GM19372 (cell line): ENCODE measurements around the gene MAN2B2.

Experiments
- ATAC-seq: cut with Tn5 transposase; IDR thresholded peaks from one replicate; pipeline ENCODE4 v1.9.1; 2021; ENCODE audit warnings: mild to moderate bottlenecking, low read depth, moderate library complexity; ENCODE audit not compliant: unreplicated experiment

MAN2B2 gene

DNA sequence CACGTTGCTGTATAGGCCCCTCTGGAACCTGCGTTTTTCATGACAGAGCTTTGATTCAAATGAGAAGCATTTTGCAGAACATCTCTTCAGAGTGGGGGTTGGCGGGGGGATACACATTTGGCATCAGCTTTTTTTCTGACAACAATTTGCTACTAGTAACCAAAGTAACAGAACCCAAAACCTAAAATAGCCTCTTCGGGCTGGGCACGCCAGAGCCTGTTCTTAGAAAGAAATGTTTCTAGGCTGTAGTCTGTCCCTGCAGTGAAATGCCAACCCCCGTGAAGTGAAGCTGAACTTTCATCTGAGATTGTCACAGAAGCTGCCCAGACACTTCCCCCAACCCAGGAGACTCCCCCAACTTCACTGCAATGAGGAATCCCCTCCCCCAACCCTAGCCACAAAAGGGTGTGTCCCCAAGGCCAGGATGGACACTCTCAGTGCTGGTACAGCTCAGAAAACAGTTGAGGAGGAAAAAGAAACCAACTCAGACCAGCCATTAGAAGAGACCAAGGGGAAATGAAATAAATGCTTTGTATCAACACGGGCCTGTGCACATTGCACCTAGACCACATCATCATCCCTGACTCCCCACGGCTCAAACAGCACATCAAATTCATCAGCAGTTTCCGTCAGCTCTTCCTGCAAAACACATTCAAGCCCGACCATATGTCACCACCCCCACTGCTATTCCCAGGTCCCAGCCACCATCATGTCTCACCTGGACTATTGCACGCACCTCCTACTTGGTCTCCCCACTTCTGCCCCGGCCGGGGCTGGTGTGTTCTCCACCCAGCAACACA is 8.4 kb upstream of the MAN2B2 start:
- ATAC-seq: no peak

DNA sequence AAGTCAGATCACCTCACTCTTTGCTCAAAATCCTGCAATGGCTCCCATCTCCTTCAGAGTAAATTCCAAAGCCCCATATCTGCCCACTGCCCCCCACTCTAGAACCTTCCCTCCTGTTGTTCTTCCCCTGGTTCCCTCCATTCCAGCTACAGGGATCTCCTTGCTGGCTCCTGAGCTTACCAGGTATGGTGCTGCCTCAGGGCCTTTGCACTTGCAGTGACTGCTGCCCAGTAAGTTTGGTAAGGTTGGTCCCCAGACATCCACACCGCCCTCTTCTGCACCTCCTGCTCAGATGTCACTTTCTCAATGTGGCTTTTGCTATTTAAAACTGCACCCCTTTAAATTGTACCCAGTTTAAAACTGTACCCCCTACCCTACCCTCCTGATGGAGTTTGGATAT is 7.8 kb upstream of the MAN2B2 start:
- ATAC-seq: no peak

DNA sequence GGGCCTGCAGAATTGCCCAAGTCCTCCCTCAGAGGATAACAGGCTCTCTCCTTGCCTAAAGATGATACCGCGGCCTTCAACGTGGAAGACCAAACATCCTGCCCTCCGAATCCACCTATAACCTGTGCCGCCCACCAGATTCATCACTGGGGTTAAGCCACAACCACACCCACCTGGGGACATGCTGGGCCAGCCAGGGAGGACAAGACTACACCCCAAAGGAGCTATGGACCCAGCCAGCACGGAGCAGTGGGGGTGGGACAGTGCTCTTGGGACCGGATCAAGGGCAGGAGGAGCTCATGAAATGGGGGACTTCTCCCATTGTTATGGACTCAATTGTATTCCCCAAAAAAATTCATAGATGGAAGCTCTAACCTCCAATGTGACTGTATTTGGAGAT is 6.8 kb upstream of the MAN2B2 start:
- ATAC-seq: no peak

DNA sequence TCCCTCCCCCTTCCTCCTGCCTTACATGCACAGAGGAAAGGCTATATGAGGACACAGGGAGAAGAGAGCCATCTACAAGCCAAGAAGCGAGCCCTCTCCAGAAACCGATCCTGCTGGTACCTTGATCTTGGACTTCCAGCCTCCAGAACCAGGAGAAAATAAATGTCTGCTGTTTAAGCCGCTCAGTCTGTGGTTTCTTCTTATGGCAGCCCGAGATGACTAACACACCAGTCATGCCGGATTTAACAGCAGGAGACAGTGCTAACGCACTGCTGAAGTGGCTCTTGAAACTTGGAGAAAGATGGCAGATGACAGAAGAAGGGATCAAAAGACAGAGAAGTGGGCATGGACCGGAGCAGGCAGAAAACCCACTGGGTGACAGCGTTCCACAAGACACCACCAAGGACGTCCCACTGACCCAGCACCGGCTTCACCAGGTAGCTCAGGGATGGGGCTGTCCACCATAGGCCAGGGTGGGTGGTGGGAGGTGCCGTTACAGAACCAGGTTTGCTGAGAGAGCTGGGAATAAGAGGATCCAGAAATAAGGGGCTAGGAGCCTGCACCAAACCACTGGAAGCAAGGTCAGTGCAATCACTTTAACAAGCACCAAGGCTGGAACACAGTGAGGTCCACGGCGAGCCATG is 6.2 kb upstream of the MAN2B2 start:
- no peak for ATAC-seq

DNA sequence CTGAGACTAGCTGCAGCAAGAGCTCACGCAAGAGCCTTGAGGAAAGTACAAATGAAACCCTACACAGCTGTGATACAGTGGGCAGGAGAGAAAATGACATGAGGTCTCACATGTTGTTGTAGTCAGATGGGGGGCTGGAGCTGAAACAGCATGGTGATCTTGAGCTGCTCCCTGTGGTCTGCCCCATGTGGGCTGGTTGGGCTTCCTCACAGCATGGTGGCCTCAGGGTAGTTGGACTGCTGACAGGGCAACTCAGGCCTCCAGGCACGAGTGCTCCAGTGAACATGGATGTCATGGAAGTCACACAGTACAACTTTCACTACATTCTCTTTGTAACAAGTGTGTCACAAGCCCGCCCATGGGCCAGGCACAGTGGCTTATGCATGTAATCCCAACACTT is 3.4 kb upstream of the MAN2B2 start:
- ATAC-seq: no peak

DNA sequence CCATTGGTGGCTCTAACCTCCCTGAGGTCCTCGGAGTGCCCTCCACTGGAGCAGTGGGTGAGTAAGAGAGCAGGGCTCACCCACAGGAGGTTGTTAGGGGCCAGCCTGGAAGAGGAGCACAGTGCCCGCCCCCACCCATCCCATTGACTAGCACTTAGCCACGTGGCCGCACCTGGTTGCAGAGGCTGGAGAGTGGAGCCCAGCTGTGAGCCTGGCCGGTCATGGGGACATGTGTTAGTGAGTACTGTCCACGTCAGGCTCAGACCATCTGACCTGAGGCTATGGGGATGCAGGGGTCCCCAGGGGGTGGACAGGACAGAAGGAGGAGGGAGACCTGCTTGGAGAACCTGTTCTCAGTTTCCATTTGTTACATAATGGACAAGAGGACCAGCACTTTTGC is 1.4 kb upstream of the MAN2B2 start:
- no peak for ATAC-seq

DNA sequence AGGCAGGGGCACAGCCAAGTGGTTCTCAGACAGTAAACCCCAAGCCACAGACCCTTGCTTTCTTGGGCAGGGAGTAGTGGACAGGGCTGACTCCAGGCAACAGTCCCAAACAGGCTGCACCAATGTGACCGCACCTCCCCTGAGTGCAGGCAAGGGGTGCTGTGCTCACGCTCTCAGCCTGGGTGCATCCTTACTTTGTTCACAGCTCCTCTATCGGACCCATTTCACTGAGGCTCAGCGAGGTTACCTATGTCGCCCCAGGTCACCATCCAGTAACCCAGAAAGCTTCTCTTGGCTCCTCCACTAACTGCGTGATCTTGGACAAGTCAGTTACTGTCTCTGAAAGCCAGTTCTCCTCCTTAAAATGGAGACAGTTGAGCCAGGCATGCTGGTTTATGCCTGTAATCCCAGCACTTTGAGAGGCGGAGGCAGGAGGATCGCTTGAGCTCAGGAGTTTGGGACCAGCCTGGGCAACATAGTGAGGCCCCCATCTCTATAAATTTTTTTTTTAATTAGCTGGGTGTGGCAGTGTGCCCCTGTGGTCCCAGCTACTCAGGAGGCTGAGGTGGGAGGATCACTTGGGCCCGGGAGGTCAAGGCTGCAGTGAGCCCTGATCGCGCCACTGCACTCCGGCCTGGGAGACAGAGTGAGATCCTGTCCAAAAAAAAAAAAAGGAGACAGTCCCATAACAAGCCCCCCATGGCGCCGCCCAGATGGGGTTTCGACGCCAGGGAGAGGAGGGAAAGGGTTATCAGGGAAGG is 823 bp upstream of the MAN2B2 start:
- ATAC-seq: no peak

DNA sequence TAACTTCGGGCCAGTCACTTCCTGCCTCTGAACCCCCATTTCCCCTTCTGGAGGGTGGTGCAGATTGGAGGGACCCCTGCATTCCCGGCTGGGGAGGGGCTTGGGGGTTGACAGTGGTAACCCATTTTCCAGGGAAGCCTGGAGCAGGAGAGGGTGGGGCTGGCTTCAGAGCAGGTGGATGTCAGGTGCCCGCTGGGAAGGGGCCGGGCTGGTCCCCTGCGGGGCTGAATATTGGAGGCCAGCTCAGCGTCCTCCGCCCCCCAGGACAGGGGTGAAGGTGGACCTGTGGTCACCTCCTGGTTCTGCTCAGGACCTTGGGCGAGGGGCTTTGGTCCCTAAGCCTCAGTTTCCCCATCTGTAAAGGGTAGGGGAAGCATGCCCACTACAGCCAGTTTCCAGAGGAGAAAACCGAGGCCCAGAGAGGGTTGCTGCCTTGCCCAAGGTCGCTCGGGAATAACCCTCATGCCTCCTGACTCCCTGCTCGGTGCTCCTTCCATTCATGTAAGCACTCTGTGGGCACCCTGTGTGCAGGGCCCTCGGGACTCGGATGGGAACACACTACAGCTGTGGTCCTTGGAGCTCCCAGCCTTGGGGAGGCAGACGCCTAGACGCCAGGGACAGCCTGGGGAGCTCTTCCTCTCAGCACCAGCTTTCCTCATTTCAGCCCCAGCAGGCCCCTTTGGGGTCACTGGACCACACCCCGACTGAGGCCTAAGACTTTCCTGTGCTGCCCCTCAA is 683 bp downstream of the MAN2B2 start:
- no peak for ATAC-seq

DNA sequence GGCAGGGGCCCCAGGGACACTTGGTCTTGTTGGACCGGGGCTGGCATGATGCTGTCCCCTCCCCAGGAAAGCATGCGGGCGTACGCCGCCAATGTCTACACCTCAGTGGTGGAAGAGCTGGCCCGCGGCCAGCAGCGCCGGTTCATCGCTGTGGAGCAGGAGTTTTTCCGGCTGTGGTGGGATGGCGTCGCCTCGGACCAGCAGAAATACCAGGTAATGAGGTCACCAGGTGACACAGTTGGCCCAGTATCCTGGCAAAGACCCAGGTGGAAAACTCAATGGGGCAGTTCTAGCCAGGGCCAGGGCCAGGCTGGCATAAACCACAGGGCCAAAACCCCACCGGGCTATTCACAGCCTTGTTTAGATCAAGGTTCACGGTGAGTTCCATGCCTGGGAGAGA is 1.5 kb downstream of the MAN2B2 start:
- ATAC-seq: no peak

DNA sequence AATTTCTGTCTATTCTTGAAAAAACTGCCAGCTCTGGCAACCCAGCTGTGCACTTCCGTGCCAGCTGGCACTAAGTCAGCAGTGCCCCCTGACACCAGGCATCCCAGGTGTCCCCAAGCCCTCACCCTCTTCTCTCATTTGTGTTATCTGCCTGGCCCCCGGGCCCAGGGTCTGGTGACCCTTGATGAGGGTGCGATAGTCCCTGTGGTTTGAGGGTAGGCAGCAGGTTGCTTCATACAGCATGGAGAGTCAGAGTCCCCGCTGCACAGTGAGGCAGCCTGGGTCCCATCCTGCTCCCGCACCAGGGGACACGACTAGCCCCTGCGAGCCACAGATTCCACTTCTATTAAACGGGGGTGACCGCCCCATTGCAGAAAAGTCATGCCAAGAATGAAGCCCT is 1.9 kb downstream of the MAN2B2 start:
- no peak for ATAC-seq

DNA sequence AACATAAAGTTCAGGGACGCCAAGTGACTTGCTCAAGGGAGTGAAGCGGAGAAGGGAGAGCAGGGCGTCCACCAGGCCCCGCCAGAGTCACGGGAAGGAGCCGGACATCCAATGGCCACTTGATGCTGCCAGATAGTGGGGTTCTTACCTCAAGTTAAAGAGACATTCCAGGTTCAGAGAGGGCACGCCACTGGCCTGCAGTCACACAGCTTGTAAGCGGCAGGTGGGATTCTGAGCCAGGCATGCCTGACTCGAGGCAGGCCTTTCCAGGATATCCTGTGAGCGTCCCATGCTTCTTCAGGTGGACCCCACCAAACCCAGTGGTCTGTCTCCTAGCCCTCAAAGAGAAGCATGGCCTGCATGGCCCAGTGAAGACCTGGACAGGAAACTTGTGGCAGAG is 2.4 kb downstream of the MAN2B2 start:
- no peak for ATAC-seq

DNA sequence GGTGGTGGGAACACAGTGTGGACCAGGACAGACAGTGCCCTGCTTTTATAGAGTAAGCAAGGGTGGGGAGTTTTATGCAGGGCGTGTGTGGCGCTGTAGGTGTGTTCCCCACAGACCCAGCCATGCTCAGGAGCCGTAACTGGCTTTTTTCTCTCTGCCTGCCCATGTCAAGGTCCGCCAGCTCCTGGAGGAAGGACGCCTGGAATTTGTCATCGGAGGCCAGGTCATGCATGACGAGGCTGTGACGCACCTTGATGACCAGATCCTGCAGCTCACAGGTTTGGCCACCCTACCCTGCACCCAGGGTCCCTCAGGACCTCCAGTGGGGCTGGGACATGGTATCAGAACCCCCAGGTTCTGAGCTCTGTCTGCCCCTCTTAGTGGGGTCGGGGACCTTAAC is 3.2 kb downstream of the MAN2B2 start:
- ATAC-seq: no peak

DNA sequence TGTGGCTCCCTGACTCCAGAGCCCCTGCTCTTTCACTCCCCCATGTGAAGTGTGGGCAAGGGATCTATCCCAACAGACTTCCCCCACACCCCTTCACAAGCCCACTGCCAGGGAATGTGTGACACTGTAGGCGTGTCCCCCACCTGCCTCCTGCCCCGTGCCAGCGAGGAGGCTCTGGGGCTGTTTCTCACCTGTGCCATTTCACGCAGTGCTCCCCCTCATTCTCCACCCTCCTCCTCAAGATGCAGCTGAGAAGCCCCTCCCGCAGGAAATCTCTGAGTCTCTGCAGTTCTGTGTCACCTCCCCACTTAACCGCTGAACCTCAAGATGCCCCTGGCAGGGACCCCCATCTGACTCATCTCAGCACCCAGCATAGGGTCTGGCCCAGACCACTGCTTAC is 5.4 kb downstream of the MAN2B2 start:
- ATAC-seq: no peak

DNA sequence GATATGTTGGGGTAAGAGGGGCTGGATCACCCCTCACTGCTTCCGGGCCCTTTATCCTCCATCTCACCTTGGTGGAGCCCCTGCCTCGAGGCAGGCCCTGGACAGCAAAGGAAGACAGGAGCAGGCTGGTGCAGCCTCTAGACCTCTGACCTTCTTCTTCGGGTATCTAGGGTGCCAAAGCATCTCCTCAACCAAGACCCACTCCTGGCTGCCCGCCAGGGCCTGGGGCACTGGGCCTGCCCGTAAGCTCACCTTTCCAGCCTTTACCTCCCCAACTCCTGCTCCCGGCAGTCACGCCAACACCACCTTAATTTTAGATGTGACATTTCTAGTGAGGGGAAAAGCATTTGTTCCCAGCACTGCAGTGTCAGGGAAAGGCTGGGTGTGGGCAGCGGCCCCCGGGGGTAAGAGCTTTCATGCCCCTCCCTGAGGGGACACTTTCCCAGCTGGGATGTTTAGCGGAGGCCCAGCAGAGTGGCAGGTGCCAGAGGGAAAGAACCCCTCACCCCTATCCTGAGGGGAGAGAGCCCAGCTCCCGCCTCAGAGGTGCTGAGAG is 6.7 kb downstream of the MAN2B2 start:
- no peak for ATAC-seq

DNA sequence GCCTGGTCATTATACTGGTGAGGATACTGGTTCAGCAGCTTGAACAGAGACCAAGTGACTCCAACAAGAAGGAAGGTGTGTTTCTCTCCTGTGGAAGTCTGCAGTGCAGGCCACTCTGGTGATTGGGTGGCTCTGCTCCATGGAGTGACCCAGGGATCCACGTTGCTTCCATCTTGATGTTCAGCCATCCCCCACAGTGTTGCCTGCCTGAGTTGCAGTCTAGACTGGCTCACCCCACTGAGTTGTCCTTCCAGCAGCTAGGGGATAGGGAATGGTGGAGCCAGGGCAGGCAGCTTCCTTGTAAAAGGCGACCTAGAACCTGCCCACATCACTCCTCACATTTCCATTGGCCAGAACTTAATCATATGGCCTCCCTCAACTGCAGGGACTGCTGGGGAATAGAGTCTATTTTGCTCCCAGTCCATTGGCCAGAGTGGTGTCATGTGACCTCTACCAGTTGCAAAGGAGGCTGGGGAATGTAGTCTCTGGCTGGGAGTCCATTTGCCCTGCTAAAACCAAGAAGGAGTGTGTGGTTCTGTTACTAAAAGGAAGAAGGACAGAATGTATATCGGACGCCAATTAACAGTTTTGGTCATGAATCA is 8.0 kb downstream of the MAN2B2 start:
- ATAC-seq: no peak

DNA sequence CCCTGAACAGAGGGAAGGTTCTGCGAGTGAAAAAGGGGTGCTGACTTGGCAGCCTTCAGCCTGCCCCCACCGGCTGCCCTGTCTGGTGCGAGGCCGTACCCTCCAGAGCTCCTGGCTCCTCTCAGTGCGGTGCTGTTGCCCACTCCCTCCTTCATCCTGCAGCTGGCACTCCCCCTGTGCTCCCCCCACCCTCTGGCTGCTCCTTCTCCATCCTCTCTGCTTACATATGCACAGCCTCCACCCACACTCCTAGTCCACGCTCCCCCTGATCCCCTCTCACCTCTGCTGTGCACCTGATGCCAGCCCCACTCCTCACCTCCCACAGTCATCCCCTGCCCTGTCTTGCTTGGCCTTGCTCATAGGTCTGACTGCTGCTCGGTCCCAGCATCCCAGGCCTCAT is 9.9 kb downstream of the MAN2B2 start:
- no peak for ATAC-seq

DNA sequence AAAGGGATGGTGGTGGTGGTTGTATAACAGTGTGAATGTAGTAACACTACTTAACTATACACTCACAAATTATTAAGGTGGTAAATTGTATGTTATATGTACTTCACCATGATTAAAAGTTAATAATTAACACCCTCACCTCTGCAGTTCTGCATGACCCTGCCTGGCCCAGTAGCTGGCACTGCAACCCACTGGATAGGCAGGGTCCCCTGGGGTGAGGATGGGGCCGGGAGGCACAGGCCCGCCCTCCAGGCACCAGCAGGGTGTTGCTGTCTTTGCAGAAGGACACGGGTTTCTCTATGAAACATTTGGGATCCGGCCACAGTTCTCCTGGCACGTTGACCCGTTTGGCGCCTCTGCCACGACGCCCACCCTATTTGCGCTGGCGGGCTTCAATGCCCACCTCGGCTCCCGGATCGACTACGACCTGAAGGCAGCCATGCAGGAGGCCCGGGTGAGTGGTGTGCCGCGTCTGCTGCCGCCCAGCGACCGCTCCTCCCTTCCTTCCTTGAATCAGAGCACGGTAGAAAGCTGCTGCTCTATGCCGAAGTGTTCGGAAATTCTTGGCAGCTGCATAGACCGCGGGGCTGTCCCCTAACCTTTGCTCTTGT is 11.8 kb downstream of the MAN2B2 start:
- ATAC-seq: no peak

DNA sequence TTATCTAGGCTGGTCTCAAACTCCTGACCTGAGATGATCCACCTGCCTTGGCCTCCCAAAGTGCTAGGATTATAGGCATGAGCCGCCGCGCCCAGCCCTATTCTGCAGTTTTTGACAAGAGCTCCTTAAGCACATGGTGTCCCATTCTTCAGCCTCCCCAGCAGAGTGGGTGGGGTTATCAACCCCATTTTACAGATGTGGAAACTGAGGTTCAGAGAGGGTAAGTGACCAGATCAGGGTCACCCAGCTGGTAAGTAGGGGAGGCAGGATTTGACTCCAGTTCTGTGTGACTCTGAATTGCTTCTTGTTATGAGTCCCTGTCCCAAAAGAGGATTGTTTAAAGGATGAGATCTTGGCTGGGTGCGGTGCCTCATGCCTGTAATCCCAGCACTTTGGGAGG is 14.5 kb downstream of the MAN2B2 start:
- no peak for ATAC-seq

DNA sequence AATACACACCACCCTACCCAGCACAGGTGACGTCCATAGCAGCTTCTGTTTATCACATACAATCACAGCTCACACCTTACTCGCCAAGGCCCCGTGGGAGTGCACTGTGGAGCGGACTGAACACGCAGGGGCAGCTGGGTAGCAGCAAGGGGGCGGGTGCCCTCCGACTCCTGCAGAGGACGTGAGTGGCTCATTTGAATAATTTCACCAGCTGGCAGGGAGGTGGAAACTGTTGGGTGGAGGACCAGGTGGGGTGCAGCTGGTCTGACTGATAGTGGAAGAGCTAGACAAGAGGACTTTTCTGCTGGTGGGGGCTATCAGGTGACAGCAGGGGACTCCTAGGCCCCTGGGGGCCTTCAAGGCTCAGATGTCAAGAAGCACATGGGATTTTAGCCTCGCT is 16.3 kb downstream of the MAN2B2 start:
- no peak for ATAC-seq

DNA sequence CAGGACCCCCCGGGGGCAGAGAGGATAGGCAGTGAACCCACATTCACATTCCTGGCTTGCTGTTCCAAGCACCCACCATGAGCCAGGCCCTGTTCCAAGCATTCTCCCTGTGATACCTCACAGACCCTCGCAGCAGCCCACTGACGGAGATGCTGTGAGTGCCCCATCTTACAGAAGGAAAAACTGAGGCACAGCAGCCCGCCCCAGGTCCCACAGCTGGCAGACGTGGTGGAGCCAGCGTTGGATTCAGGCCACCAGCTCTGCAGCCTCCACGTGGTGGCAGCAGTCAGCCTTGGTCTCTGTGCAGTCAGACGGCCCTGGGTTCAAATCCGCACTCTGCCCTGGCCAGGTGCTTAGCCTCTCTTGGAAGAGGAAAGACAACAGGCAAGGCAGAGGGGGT is 16.8 kb downstream of the MAN2B2 start:
- ATAC-seq: no peak
